Liver (tissue), 9 donors: Measurements from ENCODE around the gene TBC1D14. TPM values are rescaled to one million over a fixed set of nuclear protein-coding genes. Genes with fewer than 3 reads are reported as not detected.

ENCODE experiments used
- DNase-seq: peaks from one replicate; pipeline ENCODE4 v3.0.0-alpha.2; 2017; ENCODE audit warnings: low spot score
- H3K27ac ChIP-seq, 2 donors: one replicate each; pipeline ENCODE4 v1.7.0; 2013; ENCODE audit warnings: inconsistent platforms in 2 of 2, low read length in 2 of 2, control low read depth in 1 of 2, low read depth in 1 of 2, mild to moderate bottlenecking in 1 of 2
- H3K27me3 ChIP-seq, 4 donors: one replicate each; pipeline versions ENCODE4 v1.6.1 to v1.7.0; 2013; ENCODE audit warnings: low read length in 3 of 4, inconsistent platforms in 1 of 4, mild to moderate bottlenecking in 1 of 4, moderate library complexity in 1 of 4; ENCODE audit not compliant: control insufficient read depth in 4 of 4, insufficient read depth in 4 of 4
- H3K36me3 ChIP-seq, 4 donors: one replicate each; pipeline versions ENCODE4 v1.6.1 to v1.7.0; 2013; ENCODE audit warnings: low read length in 3 of 4, mild to moderate bottlenecking in 3 of 4, low read depth in 1 of 4, moderate library complexity in 1 of 4; ENCODE audit not compliant: control insufficient read depth in 4 of 4, insufficient read depth in 3 of 4
- H3K4me1 ChIP-seq, 4 donors: one replicate each; pipeline versions ENCODE4 v1.6.1 to v1.7.0; 2013; ENCODE audit warnings: low read length in 3 of 4, mild to moderate bottlenecking in 3 of 4, moderate library complexity in 1 of 4; ENCODE audit not compliant: control insufficient read depth in 4 of 4, insufficient read depth in 4 of 4
- H3K4me3 ChIP-seq, 3 donors: one replicate each; pipeline versions ENCODE4 v1.6.1 to v1.7.0; 2013; ENCODE audit warnings: low read length in 3 of 3, control low read depth in 1 of 3, low read depth in 1 of 3, mild to moderate bottlenecking in 1 of 3
- H3K9ac ChIP-seq, 2 donors: one replicate each; pipeline ENCODE4 v1.7.0; 2013; ENCODE audit warnings: low read length in 2 of 2, mild to moderate bottlenecking in 2 of 2, moderate library complexity in 2 of 2, control low read depth in 1 of 2, low read depth in 1 of 2
- H3K9me3 ChIP-seq, 4 donors: one replicate each; pipeline versions ENCODE4 v1.6.1 to v1.7.0; 2013; ENCODE audit warnings: low read length in 3 of 4; ENCODE audit not compliant: control insufficient read depth in 4 of 4
- ATF3 ChIP-seq: IDR thresholded peaks from 2 replicates; pipeline ENCODE4 v1.6.1; 2016; ENCODE audit warnings: antibody characterized with exemption
- EGR1 ChIP-seq, 2 donors: IDR thresholded peaks; 2 replicates each; pipeline ENCODE4 v1.6.1; 2016 to 2018; ENCODE audit warnings: antibody characterized with exemption in 2 of 2, low read depth in 2 of 2
- FOXA1 ChIP-seq: IDR thresholded peaks from 2 replicates; pipeline ENCODE4 v1.6.1; 2016; ENCODE audit warnings: antibody characterized with exemption
- FOXA2 ChIP-seq: IDR thresholded peaks from 2 replicates; pipeline ENCODE4 v1.6.1; 2016; ENCODE audit warnings: antibody characterized with exemption
- GABPA ChIP-seq, 2 donors: IDR thresholded peaks in 1 of 2; conservative IDR thresholded peaks in 1 of 2; 2 replicates each; pipeline ENCODE4 v1.6.1; 2016; ENCODE audit warnings: antibody characterized with exemption in 2 of 2, mild to moderate bottlenecking in 1 of 2, moderate library complexity in 1 of 2
- HNF4A ChIP-seq, 2 donors: conservative IDR thresholded peaks; 2 replicates each; pipeline ENCODE4 v1.6.1; 2016; ENCODE audit warnings: antibody characterized with exemption in 2 of 2, mild to moderate bottlenecking in 2 of 2
- HNF4G ChIP-seq: IDR thresholded peaks from 2 replicates; pipeline ENCODE4 v1.6.1; 2016; ENCODE audit warnings: antibody characterized with exemption
- JUND ChIP-seq, 2 donors: IDR thresholded peaks; 2 replicates each; pipeline ENCODE4 v1.6.1; 2016; ENCODE audit warnings: antibody characterized with exemption in 2 of 2
- NR2F2 ChIP-seq: IDR thresholded peaks from 2 replicates; pipeline ENCODE4 v1.6.1; 2016; ENCODE audit warnings: antibody characterized with exemption
- RAD21 ChIP-seq, 2 donors: IDR thresholded peaks; 2 replicates each; pipeline ENCODE4 v1.6.1; 2016; ENCODE audit warnings: antibody characterized with exemption in 2 of 2, mild to moderate bottlenecking in 2 of 2
- REST ChIP-seq: IDR thresholded peaks from 2 replicates; pipeline ENCODE4 v1.6.1; 2016; ENCODE audit warnings: antibody characterized with exemption, mild to moderate bottlenecking
- RXRA ChIP-seq, 2 donors: IDR thresholded peaks; 2 replicates each; pipeline ENCODE4 v1.6.1; 2017 to 2018; ENCODE audit warnings: antibody characterized with exemption in 2 of 2, mild to moderate bottlenecking in 1 of 2
- SP1 ChIP-seq: IDR thresholded peaks from 2 replicates; pipeline ENCODE4 v1.6.1; 2018; ENCODE audit warnings: antibody characterized with exemption, mild to moderate bottlenecking
- TAF1 ChIP-seq: conservative IDR thresholded peaks from 2 replicates; pipeline ENCODE4 v1.6.1; 2016; ENCODE audit warnings: antibody characterized with exemption, mild to moderate bottlenecking
- YY1 ChIP-seq: IDR thresholded peaks from 2 replicates; pipeline ENCODE4 v1.6.1; 2016; ENCODE audit warnings: antibody characterized with exemption, mild to moderate bottlenecking
- ZBTB33 ChIP-seq: IDR thresholded peaks from 2 replicates; pipeline ENCODE4 v1.6.1; 2016; ENCODE audit warnings: antibody characterized with exemption
- WGBS: extraction: QIAGEN DNeasy Blood & Tissue Kit; methylation state at CpG from one replicate; pipeline ENCODE4 v1.1.7; 2013; 5-methylcytosine and 5-hydroxymethylcytosine counted together
- polyA plus RNA-seq, 2 donors: library from polyadenylated mRNA; stranded (reverse) in 1 of 2; unstranded in 1 of 2; fragments of 200-250 nt in 1 of 2; fragments of >200 nt in 1 of 2; fragmentation: Nextera tagmentation in 1 of 2; extraction: Ambion mirVana in 1 of 2; gene quantifications; one replicate each; pipeline versions ENCODE4 v1.2.1 to v1.2.3, GENCODE V29; 2013 to 2015
- total RNA-seq, 2 donors: library from RNA; depleted of rRNA; stranded (reverse); fragments of >200 nt; gene quantifications; one replicate each; pipeline ENCODE4 v1.2.3, GENCODE V29; 2014
- TF ChIP-seq, protein P1 (sequence below): IDR thresholded peaks from 2 replicates; pipeline ENCODE4 v1.6.1; 2016; ENCODE audit warnings: antibody characterized with exemption
- TF ChIP-seq, protein P2 (sequence below): fragments of 150-350 bp; IDR thresholded peaks from 2 replicates; pipeline ENCODE4 v1.5.1; 2017; ENCODE audit warnings: improper control_type of control experiment, low read depth, low read length; ENCODE audit not compliant: missing input control
- donor health status: healthy.
- donor health status: healthy.
- donor health status: healthy.
- donor health status: healthy.
- donor health status: healthy.

The TBC1D14 gene
- total and polyA plus RNA-seq, 4 donors, result 10.0 to 45.2 (median 22.7) TPM

- peaks cover 3 to 39% (median 22%) of the 10 kb centered on the region in 4 donors for H3K36me3 ChIP-seq
- no peak for DNase-seq
- no peak overlapping the region for H3K27ac ChIP-seq
- no peak overlapping the region for H3K4me3 ChIP-seq
- peaks cover 3 to 15% (median 7%) of the 10 kb centered on the region in 4 donors for H3K4me1 ChIP-seq
- no peaks in the 10 kb centered on the region for H3K27me3 ChIP-seq
- no peak overlapping the region for H3K9ac ChIP-seq
- WGBS, result 99% methylated on average over 9 of the region's 9 CpGs
- TF ChIP-seq, protein P1, sequence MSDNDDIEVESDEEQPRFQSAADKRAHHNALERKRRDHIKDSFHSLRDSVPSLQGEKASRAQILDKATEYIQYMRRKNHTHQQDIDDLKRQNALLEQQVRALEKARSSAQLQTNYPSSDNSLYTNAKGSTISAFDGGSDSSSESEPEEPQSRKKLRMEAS, result no peak
- TF ChIP-seq RXRA (IDR thresholded peaks at IDR 0.05) (no peak), HNF4G (no peak), REST (no peak), GABPA (IDR thresholded peaks at IDR 0.05 in 1 of 2, conservative IDR thresholded peaks at IDR 0.05 in 1 of 2) (no peak), HNF4A (conservative IDR thresholded peaks at IDR 0.05) (no peak), ZBTB33 (no peak), TAF1 (no peak), SP1 (no peak), NR2F2 (no peak), RAD21 (IDR thresholded peaks at IDR 0.05) (no peak), JUND (IDR thresholded peaks at IDR 0.05) (no peak), FOXA2 (no peak), FOXA1 (no peak), EGR1 (IDR thresholded peaks at IDR 0.05; ENCODE audit: low read depth in 2 of 2) (no peak), ATF3 (no peak)
- TF ChIP-seq, protein P2, sequence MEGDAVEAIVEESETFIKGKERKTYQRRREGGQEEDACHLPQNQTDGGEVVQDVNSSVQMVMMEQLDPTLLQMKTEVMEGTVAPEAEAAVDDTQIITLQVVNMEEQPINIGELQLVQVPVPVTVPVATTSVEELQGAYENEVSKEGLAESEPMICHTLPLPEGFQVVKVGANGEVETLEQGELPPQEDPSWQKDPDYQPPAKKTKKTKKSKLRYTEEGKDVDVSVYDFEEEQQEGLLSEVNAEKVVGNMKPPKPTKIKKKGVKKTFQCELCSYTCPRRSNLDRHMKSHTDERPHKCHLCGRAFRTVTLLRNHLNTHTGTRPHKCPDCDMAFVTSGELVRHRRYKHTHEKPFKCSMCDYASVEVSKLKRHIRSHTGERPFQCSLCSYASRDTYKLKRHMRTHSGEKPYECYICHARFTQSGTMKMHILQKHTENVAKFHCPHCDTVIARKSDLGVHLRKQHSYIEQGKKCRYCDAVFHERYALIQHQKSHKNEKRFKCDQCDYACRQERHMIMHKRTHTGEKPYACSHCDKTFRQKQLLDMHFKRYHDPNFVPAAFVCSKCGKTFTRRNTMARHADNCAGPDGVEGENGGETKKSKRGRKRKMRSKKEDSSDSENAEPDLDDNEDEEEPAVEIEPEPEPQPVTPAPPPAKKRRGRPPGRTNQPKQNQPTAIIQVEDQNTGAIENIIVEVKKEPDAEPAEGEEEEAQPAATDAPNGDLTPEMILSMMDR, result no peak
- no peaks in the 10 kb centered on the region for H3K9me3 ChIP-seq
Observed at GRCh38 chr4:7026107-7026506, 116.5 kb downstream of the TBC1D14 start.

- peaks cover 3 to 16% (median 7%) of the 10 kb centered on the region in 4 donors for H3K4me1 ChIP-seq
- H3K36me3 ChIP-seq, result peaks cover 8 to 40% (median 23%) of the 10 kb centered on the region in 4 donors
- H3K9ac ChIP-seq, result no peak overlapping the region
- no peak overlapping the region for H3K27ac ChIP-seq
- H3K4me3 ChIP-seq, result no peak overlapping the region
- H3K27me3 ChIP-seq, result no peaks in the 10 kb centered on the region
- no peaks in the 10 kb centered on the region for H3K9me3 ChIP-seq
- WGBS, result 97% methylated on average over 7 of the region's 7 CpGs
- TF ChIP-seq, protein P2, result no peak
- TF ChIP-seq ZBTB33 (no peak), HNF4A (conservative IDR thresholded peaks at IDR 0.05) (no peak), GABPA (IDR thresholded peaks at IDR 0.05 in 1 of 2, conservative IDR thresholded peaks at IDR 0.05 in 1 of 2) (no peak), YY1 (no peak), ATF3 (no peak), FOXA1 (no peak), RXRA (IDR thresholded peaks at IDR 0.05) (no peak), RAD21 (IDR thresholded peaks at IDR 0.05) (no peak), SP1 (no peak)
- TF ChIP-seq, protein P1, result no peak
- DNase-seq, result no peak
Observed at GRCh38 chr4:7027284-7027683, 117.7 kb downstream of the TBC1D14 start.
